Naive thymus-derived CD4-positive, alpha-beta T cell (primary cell): ENCODE results near the gene ACOX1. TPM values are rescaled to one million over a fixed set of nuclear protein-coding genes. Genes with fewer than 3 reads are reported as not detected.
A peak's percentile ranks its signal among the peaks of the same experiment; 100 is the strongest.

ENCODE experiments used
- ATAC-seq: fragments of 150-1000 bp; cut with Tn5 transposase; 2 replicates; pipeline ENCODE4 v1.10.0; 2021; ENCODE audit warnings: mild to moderate bottlenecking, moderate library complexity
- CTCF ChIA-PET: fragments of 350-600 bp; sonication (Branson Sonifier 250); formaldehyde crosslinking; loops from one replicate; lab custom pipeline; 2021; ENCODE audit warnings: antibody characterized with exemption; lab: Charles Lee
- POLR2A ChIA-PET: fragments of 350-600 bp; sonication (Branson Sonifier 250); formaldehyde crosslinking; loops from one replicate; lab custom pipeline; 2021; ENCODE audit warnings: antibody characterized with exemption, inconsistent platforms; lab: Charles Lee
- DNase-seq, 9 donors: peaks; one replicate each; pipeline versions ENCODE4 v3.0.0 to v3.0.0-alpha.2; 2020 to 2022; ENCODE audit warnings: mixed read lengths in 1 of 9
- H3K27ac ChIP-seq: one replicate; pipeline ENCODE4 v1.7.0; 2013; ENCODE audit warnings: mild to moderate bottlenecking, low read depth, low read length, moderate library complexity
- H3K27me3 ChIP-seq, 2 donors: one replicate each; pipeline ENCODE4 v1.7.0; 2013; ENCODE audit warnings: low read length in 2 of 2, mild to moderate bottlenecking in 2 of 2, moderate library complexity in 2 of 2; ENCODE audit not compliant: control insufficient read depth in 2 of 2, insufficient read depth in 2 of 2
- H3K36me3 ChIP-seq, 3 experiments: 1 replicate in 2 of 3; 2 replicates in 1 of 3; pipeline ENCODE4 v1.7.0; 2013; ENCODE audit warnings: low read length in 3 of 3, mild to moderate bottlenecking in 3 of 3, moderate library complexity in 1 of 3; ENCODE audit not compliant: insufficient read depth in 3 of 3, control insufficient read depth in 2 of 3
- H3K4me1 ChIP-seq, 2 donors: one replicate each; pipeline ENCODE4 v1.7.0; 2013; ENCODE audit warnings: low read length in 2 of 2, mild to moderate bottlenecking in 2 of 2, moderate library complexity in 1 of 2; ENCODE audit not compliant: control insufficient read depth in 2 of 2, insufficient read depth in 2 of 2
- H3K4me3 ChIP-seq: 2 replicates; pipeline ENCODE4 v1.7.0; 2013; ENCODE audit warnings: mild to moderate bottlenecking, low read length
- H3K9me3 ChIP-seq, 3 experiments: 1 replicate in 2 of 3; 2 replicates in 1 of 3; pipeline ENCODE4 v1.7.0; 2013; ENCODE audit warnings: low read length in 3 of 3; ENCODE audit not compliant: control insufficient read depth in 2 of 3
- H3K27ac Mint-ChIP-seq, 9 donors: one replicate each; pipeline ENCODE4 v1.8.0; 2020 to 2022; ENCODE audit warnings: mixed read lengths in 9 of 9, mild to moderate bottlenecking in 8 of 9, moderate library complexity in 5 of 9, inconsistent platforms in 2 of 9
- H3K27me3 Mint-ChIP-seq, 5 donors: one replicate each; pipeline ENCODE4 v1.8.0; 2021 to 2022; ENCODE audit warnings: mixed read lengths in 5 of 5, mild to moderate bottlenecking in 1 of 5
- H3K36me3 Mint-ChIP-seq, 5 donors: one replicate each; pipeline ENCODE4 v1.8.0; 2020 to 2022; ENCODE audit warnings: mixed read lengths in 5 of 5, mild to moderate bottlenecking in 3 of 5, inconsistent platforms in 1 of 5
- H3K4me1 Mint-ChIP-seq, 7 donors: one replicate each; pipeline ENCODE4 v1.8.0; 2020 to 2022; ENCODE audit warnings: mixed read lengths in 7 of 7, mild to moderate bottlenecking in 3 of 7, inconsistent platforms in 1 of 7
- H3K4me3 Mint-ChIP-seq, 10 donors: one replicate each; pipeline ENCODE4 v1.8.0; 2020 to 2022; ENCODE audit warnings: mild to moderate bottlenecking in 10 of 10, mixed read lengths in 10 of 10, moderate library complexity in 6 of 10, inconsistent platforms in 2 of 10
- H3K9me3 Mint-ChIP-seq, 11 donors: one replicate each; pipeline ENCODE4 v1.8.0; 2020 to 2022; ENCODE audit warnings: mixed read lengths in 11 of 11, mild to moderate bottlenecking in 4 of 11, inconsistent platforms in 1 of 11, moderate library complexity in 1 of 11
- intact Hi-C, 2 donors: fragments of 100-400 bp; cut with micrococcal nuclease; formaldehyde crosslinking; loops; one replicate each; pipeline ENCODE4 v1.15.1; 2023
- polyA plus RNA-seq, 2 donors: library from polyadenylated mRNA; unstranded; fragments of 300-500 nt; fragmentation: Illumina TruSeq; gene quantifications; one replicate each; pipeline ENCODE4 v1.2.3, GENCODE V29; 2021
- total RNA-seq, 6 experiments: library from RNA in 5 of 6; stranded (reverse) in 5 of 6; gene quantifications; 1 replicate in 5 of 6; 2 replicates in 1 of 6; pipeline ENCODE4 v1.2.3 and lab custom pipeline; 2021 to 2026

Gene ACOX1
- total and polyA plus RNA-seq, 7 experiments from 2014 or later: 12.5 to 35.0 (median 30.9) TPM

DNA sequence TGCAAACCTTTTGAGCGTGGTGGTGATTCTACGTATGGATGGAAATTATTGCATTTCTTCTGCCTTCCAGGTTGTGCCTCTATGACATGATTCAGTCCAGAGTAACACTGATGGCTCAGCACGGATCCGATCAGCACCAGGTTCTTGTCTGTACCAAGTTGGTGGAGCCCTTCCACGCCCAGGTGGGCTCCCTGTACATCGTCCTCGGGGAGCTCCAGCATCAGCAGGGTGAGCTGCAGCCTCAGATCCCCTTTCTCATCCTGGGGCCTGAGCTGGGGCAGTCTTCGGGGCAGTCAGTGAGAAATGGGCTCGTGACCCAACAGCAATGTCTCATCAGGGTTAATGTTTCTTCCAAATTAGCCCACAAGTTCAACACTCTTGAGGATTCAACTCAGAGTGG, 12.4 kb upstream of the ACOX1 start:
- Histone ChIP-seq H3K4me1 (no peaks in the 10 kb centered on the region), H3K36me3 (peaks cover 0 to 9% (median 0%) of the 10 kb centered on the region in 3 experiments), H3K4me3 (no peak overlapping the region), H3K9me3 (no peaks in the 10 kb centered on the region), H3K27ac (no peak overlapping the region), H3K27me3 (no peaks in the 10 kb centered on the region)
- Mint-ChIP-seq H3K9me3 (no peaks in the 10 kb centered on the region), H3K27ac (peak overlapping the region in 1 of 9 donors; percentile 38), H3K36me3 (peaks cover 0 to 21% (median 5%) of the 10 kb centered on the region in 5 donors), H3K4me3 (no peak overlapping the region), H3K27me3 (no peaks in the 10 kb centered on the region), H3K4me1 (peaks cover 0 to 4% (median under 1%) of the 10 kb centered on the region in 7 donors)
- POLR2A ChIA-PET: interaction anchor here (0.5 kb wide), 1 partner anchor 19 kb away, joined by 3 read pairs; no protein-coding TSS in a partner anchor
- intact Hi-C loops: no loop called here
- DNase-seq (no peak), ATAC-seq (no peak)
- CTCF ChIA-PET: interaction anchor here (0.7 kb wide), 2 partner anchors 29 to 1127 kb away, joined by 3 to 5 read pairs; no protein-coding TSS in a partner anchor

GRCh38 chr17:75987041-75987440, 8.1 kb upstream of the ACOX1 start:
- Histone ChIP-seq H3K27me3 (no peaks in the 10 kb centered on the region), H3K27ac (no peak overlapping the region), H3K36me3 (peaks cover 0 to 5% (median 0%) of the 10 kb centered on the region in 3 experiments), H3K9me3 (no peaks in the 10 kb centered on the region), H3K4me3 (no peak overlapping the region), H3K4me1 (no peaks in the 10 kb centered on the region)
- peak overlapping the region in 1 of 9 donors; percentile 31 for H3K27ac Mint-ChIP-seq
- intact Hi-C loops: no loop called here
- H3K4me1 Mint-ChIP-seq: peaks cover 0 to 4% (median under 1%) of the 10 kb centered on the region in 7 donors
- no peak overlapping the region for H3K4me3 Mint-ChIP-seq
- H3K9me3 Mint-ChIP-seq: no peaks in the 10 kb centered on the region
- CTCF ChIA-PET: no interaction called here
- DNase-seq (no peak), ATAC-seq (no peak)
- H3K27me3 Mint-ChIP-seq: no peaks in the 10 kb centered on the region
- POLR2A ChIA-PET: no interaction called here
- H3K36me3 Mint-ChIP-seq: peaks cover 0 to 21% (median 4%) of the 10 kb centered on the region in 5 donors

DNA sequence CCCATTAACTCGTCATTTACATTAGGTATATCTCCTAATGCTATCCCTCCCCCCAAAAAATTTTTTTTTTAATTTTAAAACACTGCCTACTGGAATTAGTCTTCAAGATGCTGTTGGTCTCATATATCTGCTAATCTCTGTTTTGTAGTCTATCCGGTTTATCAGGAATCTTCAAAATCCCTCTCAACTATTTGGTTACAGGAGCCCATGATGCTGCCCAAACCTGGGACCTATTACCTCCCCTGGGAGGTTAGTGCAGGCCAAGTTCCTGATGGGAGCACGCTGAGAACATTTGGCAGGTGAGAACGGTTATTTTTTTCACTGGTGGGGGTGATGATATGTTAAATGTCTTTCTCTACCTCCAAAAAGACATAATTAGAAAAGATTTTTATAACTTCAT, 7.0 kb upstream of the ACOX1 start:
- no peaks in the 10 kb centered on the region for H3K9me3 ChIP-seq
- no peaks in the 10 kb centered on the region for H3K36me3 ChIP-seq
- no peaks in the 10 kb centered on the region for H3K4me1 ChIP-seq
- H3K4me3 ChIP-seq: no peak overlapping the region
- POLR2A ChIA-PET: no interaction called here
- peaks cover 0 to 7% (median 2%) of the 10 kb centered on the region in 7 donors for H3K4me1 Mint-ChIP-seq
- CTCF ChIA-PET: no interaction called here
- H3K27me3 Mint-ChIP-seq: no peaks in the 10 kb centered on the region
- intact Hi-C loops: no loop called here
- H3K27me3 ChIP-seq: no peaks in the 10 kb centered on the region
- no peaks in the 10 kb centered on the region for H3K9me3 Mint-ChIP-seq
- no peak overlapping the region for H3K27ac ChIP-seq
- H3K4me3 Mint-ChIP-seq: no peak overlapping the region
- no peak for DNase-seq
- H3K36me3 Mint-ChIP-seq: peaks cover 0 to 12% (median 3%) of the 10 kb centered on the region in 5 donors
- ATAC-seq: no peak
- H3K27ac Mint-ChIP-seq: no peak overlapping the region

GRCh38 chr17:75983501-75984181, 4.7 kb upstream of the ACOX1 start:
- DNase-seq: no peak

GRCh38 chr17:75981019-75981615, 2.2 kb upstream of the ACOX1 start:
- Histone ChIP-seq H3K4me3 (no peak overlapping the region), H3K36me3 (peaks cover 0 to 7% (median 0%) of the 10 kb centered on the region in 3 experiments), H3K27ac (no peak overlapping the region), H3K9me3 (no peaks in the 10 kb centered on the region), H3K4me1 (peaks cover 5 to 6% of the 10 kb centered on the region in 2 donors), H3K27me3 (no peaks in the 10 kb centered on the region)
- ChIA-PET POLR2A (interaction anchor here (0.6 to 1.9 kb wide), 16 partner anchors 16 to 576 kb away, joined by 3 to 10 read pairs (median 4); partner anchors contain the start of genes FBF1, MRPL38, SPHK1 and TRIM65), CTCF (interaction anchor here (0.6 to 1.5 kb wide), 2 partner anchors 9 to 25 kb away, joined by 3 to 4 read pairs; no protein-coding TSS in a partner anchor)
- intact Hi-C loops: no loop called here
- DNase-seq: no peak
- no peaks in the 10 kb centered on the region for H3K27me3 Mint-ChIP-seq
- no peaks in the 10 kb centered on the region for H3K9me3 Mint-ChIP-seq
- peak overlapping the region; percentile 27 to 100 (median 99) for H3K27ac Mint-ChIP-seq
- H3K4me3 Mint-ChIP-seq: peak overlapping the region; percentile 56 to 99 (median 97)
- ATAC-seq: no peak
- H3K36me3 Mint-ChIP-seq: peaks cover 0 to 6% (median 0%) of the 10 kb centered on the region in 5 donors
- H3K4me1 Mint-ChIP-seq: peaks cover 15 to 41% (median 35%) of the 10 kb centered on the region in 7 donors

More at GRCh38 chr17:75983501-75984181, 4.7 kb upstream of the ACOX1 start:
- H3K36me3 Mint-ChIP-seq: peaks cover 0 to 12% (median 3%) of the 10 kb centered on the region in 5 donors
- intact Hi-C loops: no loop called here
- H3K4me3 Mint-ChIP-seq: peak overlapping the region in 1 of 10 donors; percentile 46
- Histone ChIP-seq H3K9me3 (no peaks in the 10 kb centered on the region), H3K27me3 (no peaks in the 10 kb centered on the region), H3K4me1 (peaks cover under 1 to 6% of the 10 kb centered on the region in 2 donors), H3K36me3 (peaks cover 0 to 6% (median 0%) of the 10 kb centered on the region in 3 experiments), H3K27ac (no peak overlapping the region), H3K4me3 (no peak overlapping the region)
- no peaks in the 10 kb centered on the region for H3K9me3 Mint-ChIP-seq
- POLR2A ChIA-PET: interaction anchor here (0.6 to 1.6 kb wide), 3 partner anchors 8 to 128 kb away, joined by 3 to 4 read pairs (median 3); partner anchors contain the start of gene WBP2
- no peak for ATAC-seq
- no peaks in the 10 kb centered on the region for H3K27me3 Mint-ChIP-seq
- peaks cover 0 to 20% (median 14%) of the 10 kb centered on the region in 7 donors for H3K4me1 Mint-ChIP-seq
- no peak overlapping the region for H3K27ac Mint-ChIP-seq
- CTCF ChIA-PET: interaction anchor here (0.6 to 1.2 kb wide), 2 partner anchors 17 to 70 kb away, joined by 3 read pairs; partner anchors contain the start of gene CDK3

- ATAC-seq (no peak), DNase-seq (no peak)
- H3K27ac Mint-ChIP-seq: peak overlapping the region; percentile 98 to 100 (median 100)
- Histone ChIP-seq H3K27me3 (no peaks in the 10 kb centered on the region), H3K4me1 (peaks cover 5 to 6% of the 10 kb centered on the region in 2 donors), H3K27ac (peak overlapping the region; percentile 100), H3K9me3 (no peaks in the 10 kb centered on the region), H3K4me3 (peak overlapping the region; percentile 89), H3K36me3 (peaks cover 0 to 7% (median 0%) of the 10 kb centered on the region in 3 experiments)
- peak overlapping the region; percentile 91 to 99 (median 98) for H3K4me3 Mint-ChIP-seq
- POLR2A ChIA-PET: interaction anchor here (0.6 to 1.9 kb wide), 21 partner anchors 17 to 1630 kb away, joined by 3 to 10 read pairs (median 4); partner anchors contain the start of genes FBF1, MRPL38, PRPSAP1 and SPHK1
- no peaks in the 10 kb centered on the region for H3K9me3 Mint-ChIP-seq
- CTCF ChIA-PET: interaction anchor here (0.6 to 1.5 kb wide), 6 partner anchors 10 to 1420 kb away, joined by 3 to 8 read pairs (median 4); no protein-coding TSS in a partner anchor
- H3K36me3 Mint-ChIP-seq: peaks cover 0 to 4% (median 1%) of the 10 kb centered on the region in 5 donors
- no peaks in the 10 kb centered on the region for H3K27me3 Mint-ChIP-seq
- intact Hi-C loops: no loop called here
- H3K4me1 Mint-ChIP-seq: peaks cover 22 to 49% (median 42%) of the 10 kb centered on the region in 7 donors
Observed at GRCh38 chr17:75980188-75981018, 1.4 kb upstream of the ACOX1 start.
